K562 (cell line): ENCODE data around the gene ANKRD13D. TPM values are rescaled to one million over a fixed set of nuclear protein-coding genes. Genes with fewer than 3 reads are reported as not detected.
A peak's percentile ranks its signal among the peaks of the same experiment; 100 is the strongest.

Experiments
- ARHGAP35 ChIP-seq: fragments of 450-650 bp; IDR thresholded peaks from 2 replicates; pipeline ENCODE4 v1.6.1; 2018; ENCODE audit not compliant: partially characterized antibody
- CEBPB ChIP-seq: fragments of 450-650 bp; IDR thresholded peaks from 2 replicates; pipeline ENCODE4 v1.6.1; 2016; ENCODE audit warnings: missing genetic modification characterization, missing compliant biosample characterization
- EHMT2 ChIP-seq: fragments of 450-650 bp; IDR thresholded peaks from 2 replicates; pipeline ENCODE4 v1.6.1; 2018; ENCODE audit warnings: antibody characterized with exemption
- FOXK2 ChIP-seq, 2 experiments: fragments of 450-650 bp; IDR thresholded peaks in 1 of 2; conservative IDR thresholded peaks in 1 of 2; 2 replicates each; pipeline ENCODE4 v1.6.1; 2016; ENCODE audit warnings: low read depth in 2 of 2, mild to moderate bottlenecking in 1 of 2
- GABPA ChIP-seq: fragments of 200-800 bp; sonication (Bioruptor generic); conservative IDR thresholded peaks from 2 replicates; pipeline ENCODE4 v1.6.1; 2016; ENCODE audit warnings: low read depth, missing genetic modification characterization, missing compliant biosample characterization
- GATAD2A ChIP-seq: fragments of 450-650 bp; IDR thresholded peaks from 2 replicates; pipeline ENCODE4 v1.6.1; 2017
- HDAC2 ChIP-seq: fragments of 450-650 bp; IDR thresholded peaks from 2 replicates; pipeline ENCODE4 v1.6.1; 2016; ENCODE audit warnings: mild to moderate bottlenecking
- HOXB6 ChIP-seq: fragments of 250-450 bp; sonication (Bioruptor Pico); IDR thresholded peaks from 2 replicates; pipeline ENCODE4 v1.5.1; 2022; ENCODE audit warnings: mild to moderate bottlenecking, borderline replicate concordance
- NCOA4 ChIP-seq: fragments of 450-650 bp; IDR thresholded peaks from 2 replicates; pipeline ENCODE4 v1.6.1; 2018; ENCODE audit warnings: mild to moderate bottlenecking; ENCODE audit not compliant: partially characterized antibody
- RCOR1 ChIP-seq, 2 experiments: IDR thresholded peaks; 2 replicates each; pipeline ENCODE4 v1.6.1; 2012; ENCODE audit warnings: low read depth in 2 of 2, low read length in 2 of 2, borderline replicate concordance in 1 of 2, improper control_type of control experiment in 1 of 2
- SMAD1 ChIP-seq: fragments of 150-350 bp; IDR thresholded peaks from 2 replicates; pipeline ENCODE4 v1.6.1; 2014; ENCODE audit warnings: low read length, low read depth; ENCODE audit not compliant: partially characterized antibody
- SMARCA4 ChIP-seq: fragments of 450-650 bp; IDR thresholded peaks from 2 replicates; pipeline ENCODE4 v1.6.1; 2016
- SOX6 ChIP-seq: fragments of 450-650 bp; IDR thresholded peaks from 2 replicates; pipeline ENCODE4 v1.6.1; 2014; ENCODE audit warnings: mild to moderate bottlenecking
- XRCC5 ChIP-seq: fragments of 200-400 bp; formaldehyde crosslinking; IDR thresholded peaks from 2 replicates; pipeline ENCODE4 v1.6.1; 2017; ENCODE audit warnings: low read depth, mild to moderate bottlenecking, low read length
- ZNF175 ChIP-seq: fragments of 200-800 bp; sonication (Bioruptor generic); IDR thresholded peaks from 2 replicates; pipeline ENCODE4 v1.6.1; 2016; ENCODE audit warnings: low read depth, mild to moderate bottlenecking, missing genetic modification characterization, missing compliant biosample characterization
- ZNF232 ChIP-seq: sonication (generic); formaldehyde crosslinking; IDR thresholded peaks from 2 replicates; pipeline ENCODE4 v1.8.0; 2022; ENCODE audit warnings: mild to moderate bottlenecking, missing genetic modification reagents
- ZNF316 ChIP-seq: fragments of 450-650 bp; IDR thresholded peaks from 2 replicates; pipeline ENCODE4 v1.6.1; 2016
- ZNF384 ChIP-seq: IDR thresholded peaks from 2 replicates; pipeline ENCODE4 v1.6.1; 2012; ENCODE audit warnings: low read depth, low read length, improper control_type of control experiment
- ZNF551 ChIP-seq: fragments of 250-450 bp; sonication (Bioruptor Pico); IDR thresholded peaks from 2 replicates; pipeline ENCODE4 v1.5.0; 2021; ENCODE audit warnings: mild to moderate bottlenecking, moderate library complexity
- ZNF76 ChIP-seq: fragments of 250-450 bp; sonication (Bioruptor Pico); IDR thresholded peaks from 2 replicates; pipeline ENCODE4 v1.4.0; 2020; ENCODE audit warnings: mild to moderate bottlenecking, moderate library complexity, borderline replicate concordance
- polyA plus RNA-seq, 8 experiments: library from polyadenylated mRNA; depleted of rRNA in 4 of 8; stranded (reverse) in 5 of 8; unstranded in 3 of 8; fragments of >200 nt; fragmentation: Nextera tagmentation in 2 of 8; fragmentation: Illumina TruSeq in 1 of 8; extraction: Ambion mirVana in 2 of 8; extraction: Trizol in 1 of 8; gene quantifications; 2 replicates each; pipeline versions ENCODE4 v1.2.1 to v1.2.3, GENCODE V29; 2011 to 2014; ENCODE audit warnings: inconsistent platforms in 1 of 8, missing spikeins in 1 of 8
- total RNA-seq, 7 experiments: library from RNA; depleted of rRNA in 6 of 7; stranded (reverse); fragments of >200 nt in 6 of 7; fragmentation: Illumina TruSeq in 2 of 7; extraction: Trizol in 2 of 7; gene quantifications; 2 replicates each; pipeline versions ENCODE4 v1.2.1 to v1.2.3, GENCODE V29; 2011 to 2021; ENCODE audit warnings: low replicate concordance in 1 of 7
- TF ChIP-seq, protein P1 (sequence below), 2 experiments: fragments of 450-650 bp in 1 of 2; IDR thresholded peaks; 2 replicates each; pipeline ENCODE4 v1.6.1; 2011 to 2017; ENCODE audit warnings: low read depth in 2 of 2, antibody characterized with exemption in 1 of 2, borderline replicate concordance in 1 of 2, low read length in 1 of 2, mild to moderate bottlenecking in 1 of 2, mixed read lengths in 1 of 2; ENCODE audit not compliant: control insufficient read depth in 1 of 2
- TF ChIP-seq, protein P2 (sequence below): sonication (generic); formaldehyde crosslinking; IDR thresholded peaks from 2 replicates; pipeline ENCODE4 v1.9.0; 2022; ENCODE audit warnings: mild to moderate bottlenecking, missing genetic modification reagents

Gene ANKRD13D
- total and polyA plus RNA-seq, 9 of the 15 experiments (the other 6 are each of a cell fraction or from before 2014, with no cell fraction given) = 0.94 to 40.9 (median 22.4) TPM

DNA sequence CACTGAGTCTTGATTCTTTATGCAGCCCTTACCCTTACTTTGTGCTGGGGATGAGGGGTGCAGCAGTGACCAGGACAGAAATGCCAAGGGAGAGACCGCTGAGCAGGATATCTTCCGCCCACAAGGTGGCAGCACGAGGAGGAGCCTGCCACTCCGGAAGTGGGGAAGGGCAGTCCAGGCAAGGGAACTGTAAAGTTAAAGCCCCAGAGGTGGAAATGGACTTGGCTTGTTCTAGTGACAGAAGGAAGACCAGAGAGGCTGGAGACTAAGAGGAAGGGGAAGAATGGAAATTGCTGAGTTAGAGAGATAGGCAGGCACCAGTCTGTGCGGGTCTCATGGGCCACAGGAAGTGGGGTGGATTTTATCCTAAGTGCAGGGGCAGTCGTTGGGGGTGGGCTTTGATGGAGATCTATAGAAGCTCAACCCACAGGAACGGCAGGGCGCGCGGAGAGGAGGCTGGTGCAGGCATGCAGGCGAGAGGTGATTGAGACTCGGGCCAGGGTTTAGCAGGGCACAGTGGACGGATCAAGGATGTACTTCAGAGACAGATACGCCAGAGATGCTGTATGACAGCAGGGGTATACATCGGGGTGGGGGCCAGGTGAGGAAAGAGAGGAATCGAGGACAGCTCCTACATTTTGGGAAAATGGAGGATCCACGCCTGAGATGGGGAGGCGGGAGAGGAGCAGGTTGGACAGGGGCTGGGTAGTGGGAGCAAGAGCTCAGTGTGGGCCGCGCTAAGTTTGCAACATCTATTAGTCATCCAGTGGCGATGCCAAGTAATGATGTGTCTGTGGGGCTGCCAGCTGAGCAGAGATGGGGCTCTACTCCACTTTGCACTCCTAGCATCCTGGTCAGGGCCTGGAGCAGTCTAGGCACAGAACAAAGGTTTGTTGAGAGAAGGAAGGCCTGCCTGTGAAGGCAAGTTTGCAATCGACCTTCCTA lies 26.1 kb upstream of the ANKRD13D start (continued):
- TF ChIP-seq, protein P1, sequence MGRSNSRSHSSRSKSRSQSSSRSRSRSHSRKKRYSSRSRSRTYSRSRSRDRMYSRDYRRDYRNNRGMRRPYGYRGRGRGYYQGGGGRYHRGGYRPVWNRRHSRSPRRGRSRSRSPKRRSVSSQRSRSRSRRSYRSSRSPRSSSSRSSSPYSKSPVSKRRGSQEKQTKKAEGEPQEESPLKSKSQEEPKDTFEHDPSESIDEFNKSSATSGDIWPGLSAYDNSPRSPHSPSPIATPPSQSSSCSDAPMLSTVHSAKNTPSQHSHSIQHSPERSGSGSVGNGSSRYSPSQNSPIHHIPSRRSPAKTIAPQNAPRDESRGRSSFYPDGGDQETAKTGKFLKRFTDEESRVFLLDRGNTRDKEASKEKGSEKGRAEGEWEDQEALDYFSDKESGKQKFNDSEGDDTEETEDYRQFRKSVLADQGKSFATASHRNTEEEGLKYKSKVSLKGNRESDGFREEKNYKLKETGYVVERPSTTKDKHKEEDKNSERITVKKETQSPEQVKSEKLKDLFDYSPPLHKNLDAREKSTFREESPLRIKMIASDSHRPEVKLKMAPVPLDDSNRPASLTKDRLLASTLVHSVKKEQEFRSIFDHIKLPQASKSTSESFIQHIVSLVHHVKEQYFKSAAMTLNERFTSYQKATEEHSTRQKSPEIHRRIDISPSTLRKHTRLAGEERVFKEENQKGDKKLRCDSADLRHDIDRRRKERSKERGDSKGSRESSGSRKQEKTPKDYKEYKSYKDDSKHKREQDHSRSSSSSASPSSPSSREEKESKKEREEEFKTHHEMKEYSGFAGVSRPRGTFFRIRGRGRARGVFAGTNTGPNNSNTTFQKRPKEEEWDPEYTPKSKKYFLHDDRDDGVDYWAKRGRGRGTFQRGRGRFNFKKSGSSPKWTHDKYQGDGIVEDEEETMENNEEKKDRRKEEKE (IDR thresholded peaks at IDR 0.05; ENCODE audit: borderline replicate concordance in 1 of 2, control insufficient read depth in 1 of 2, low read depth in 2 of 2, low read length in 1 of 2) = no peak
- TF ChIP-seq EHMT2 (no peak; the same call in 1 of the 2 replicates), GABPA (tag) (peak; percentile 82), CEBPB (tag) (no peak), ZNF384 (no peak), GATAD2A (0 out of 2 replicates have a peak, but pooled peaks have one; percentile 12), ARHGAP35 (no peak), XRCC5 (peak; percentile 86; the same call in 1 of the 2 replicates), RCOR1 (IDR thresholded peaks at IDR 0.05; ENCODE audit: borderline replicate concordance in 1 of 2, low read depth in 2 of 2, low read length in 2 of 2) (peak in 1 of 2 experiments; percentile 57; a peak in 2 of 4 replicates), SMARCA4 (peak; percentile 35; the same call in 1 of the 2 replicates), ZNF76 (no peak), FOXK2 (conservative IDR thresholded peaks at IDR 0.05 in 1 of 2, IDR thresholded peaks at IDR 0.05 in 1 of 2; ENCODE audit: low read depth in 2 of 2) (0 out of 4 replicates have a peak, but pooled peaks of 1 of the 2 experiments have one; percentile 26), ZNF551 (CRISPR knock-in tag) (no peak), SOX6 (peak; percentile 31; the same call in 1 of the 2 replicates), HOXB6 (CRISPR knock-in tag) (no peak), ZNF232 (CRISPR knock-in tag) (no peak), NCOA4 (no peak), SMAD1 (peak; percentile 8), HDAC2 (0 out of 2 replicates have a peak, but pooled peaks have one; percentile 62), ZNF175 (no peak), ZNF316 (peak; percentile 76)
- TF ChIP-seq, protein P2, sequence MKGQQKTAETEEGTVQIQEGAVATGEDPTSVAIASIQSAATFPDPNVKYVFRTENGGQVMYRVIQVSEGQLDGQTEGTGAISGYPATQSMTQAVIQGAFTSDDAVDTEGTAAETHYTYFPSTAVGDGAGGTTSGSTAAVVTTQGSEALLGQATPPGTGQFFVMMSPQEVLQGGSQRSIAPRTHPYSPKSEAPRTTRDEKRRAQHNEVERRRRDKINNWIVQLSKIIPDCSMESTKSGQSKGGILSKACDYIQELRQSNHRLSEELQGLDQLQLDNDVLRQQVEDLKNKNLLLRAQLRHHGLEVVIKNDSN (CRISPR knock-in tag) = peak; percentile 28; the same call in 1 of the 2 replicates
